Measurements from ENCODE around the gene PTAFR.
A peak's percentile ranks its signal among the peaks of the same experiment; 100 is the strongest.
"Not testable (repeated sequence)": the region's sequence is repeated elsewhere in the genome, so short reads cannot be mapped to it uniquely, and the experiment has no call there.

PTAFR gene

DNA sequence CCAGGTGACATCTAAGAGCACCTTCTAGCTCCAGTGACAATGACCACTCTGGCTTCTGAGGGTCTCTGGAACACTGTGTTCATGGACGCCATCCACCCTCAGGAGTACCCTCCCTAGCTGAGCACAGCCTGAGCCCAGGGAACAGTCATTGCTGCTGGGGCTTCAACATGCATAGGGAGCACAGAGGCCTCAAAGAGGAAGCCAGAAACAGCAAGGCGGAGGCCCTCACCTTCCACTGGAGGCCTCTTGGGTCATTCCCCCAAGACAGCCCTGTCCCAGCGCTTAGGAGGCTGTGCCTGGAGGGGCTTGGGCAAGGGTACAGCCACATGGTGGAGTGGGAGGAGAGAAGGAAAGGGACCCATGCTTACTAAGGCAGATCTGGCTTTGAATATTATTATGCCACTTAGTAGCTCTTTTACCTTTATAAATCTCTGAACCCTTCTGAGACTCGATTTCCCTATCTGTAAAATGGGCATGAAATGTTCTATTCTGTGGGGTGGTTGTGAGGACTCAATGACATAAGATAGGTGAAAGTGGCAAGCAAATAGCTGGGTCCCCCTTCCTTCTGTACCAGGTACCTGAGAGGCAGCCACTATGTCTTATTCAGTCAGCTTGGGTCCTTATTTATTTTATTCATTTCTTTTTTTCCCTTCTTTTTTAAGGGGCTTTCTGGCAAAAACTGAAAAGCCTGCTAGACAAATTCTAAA lies 32.8 kb downstream of the PTAFR start:
- DNase-seq = no peak

DNA sequence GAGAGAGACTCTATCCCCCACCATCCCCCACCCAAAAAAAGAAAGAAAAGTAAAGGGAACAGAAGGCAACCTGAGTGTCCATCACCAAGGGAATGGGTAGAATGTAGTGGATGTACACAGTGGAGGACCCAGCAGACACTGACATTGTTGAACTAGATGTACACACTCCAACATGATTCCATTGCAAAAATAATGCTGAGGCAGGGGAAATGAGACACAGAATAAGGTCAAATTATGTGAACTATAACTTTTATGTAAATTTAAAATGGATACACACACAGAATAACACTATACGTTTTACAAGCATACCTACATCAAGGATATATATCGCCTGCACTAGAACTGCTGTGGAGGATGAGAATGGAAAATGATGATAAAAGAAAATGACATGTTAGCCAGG lies 34.8 kb downstream of the PTAFR start:
- no peak for DNase-seq

DNA sequence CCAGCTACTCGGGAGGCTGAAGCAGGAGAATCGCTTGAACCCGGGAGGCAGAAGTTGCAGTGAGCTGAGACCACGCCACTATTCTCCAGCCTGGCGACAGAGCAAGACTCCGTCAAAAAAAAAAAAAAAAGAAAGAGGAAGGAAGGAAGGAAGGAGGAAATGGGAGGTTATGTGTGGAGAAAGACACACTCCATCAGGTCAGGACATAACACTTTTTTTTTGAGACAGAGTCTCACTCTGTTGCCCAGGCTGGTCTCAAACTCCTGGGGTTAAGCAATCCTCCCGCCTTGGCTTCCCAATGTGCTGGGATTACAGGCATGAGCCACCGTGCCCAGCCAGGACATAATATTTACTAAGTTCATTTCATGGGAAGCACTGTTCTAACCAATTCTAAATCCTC lies 36.6 kb downstream of the PTAFR start:
- DNase-seq = not testable (repeated sequence)

DNA sequence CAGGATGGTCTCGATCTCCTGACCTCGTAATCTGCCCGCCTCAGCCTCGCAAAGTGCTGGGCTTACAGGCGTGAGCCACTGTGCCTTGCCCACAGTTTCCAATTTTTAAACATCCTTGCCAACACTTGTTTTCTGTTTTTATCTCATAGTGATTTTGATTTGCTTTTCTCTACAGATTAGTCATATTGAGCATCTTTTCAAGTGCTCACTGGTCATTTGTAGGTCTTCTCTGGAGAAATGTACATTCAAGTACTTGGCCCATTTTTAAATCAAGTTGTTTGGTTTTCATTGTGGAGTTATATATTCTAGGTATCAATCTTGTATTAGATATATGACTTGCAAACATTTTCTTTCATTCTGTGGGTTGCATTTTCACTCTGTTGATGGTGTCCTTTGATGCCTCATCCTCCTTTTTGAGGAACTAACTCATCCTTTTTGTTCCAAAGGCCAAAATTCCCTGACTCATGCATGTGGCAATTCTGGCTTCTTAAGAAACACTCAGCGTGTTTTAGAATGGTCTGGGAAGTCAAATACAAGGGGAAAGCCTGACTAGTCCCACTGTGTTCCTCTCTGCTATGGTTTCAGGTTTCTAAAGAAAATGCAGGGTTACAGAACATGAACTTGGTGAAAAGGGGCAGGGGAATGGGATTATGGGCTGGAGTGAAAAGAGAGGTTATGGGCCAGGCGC lies 37.3 kb downstream of the PTAFR start:
- no peak for DNase-seq

DNA sequence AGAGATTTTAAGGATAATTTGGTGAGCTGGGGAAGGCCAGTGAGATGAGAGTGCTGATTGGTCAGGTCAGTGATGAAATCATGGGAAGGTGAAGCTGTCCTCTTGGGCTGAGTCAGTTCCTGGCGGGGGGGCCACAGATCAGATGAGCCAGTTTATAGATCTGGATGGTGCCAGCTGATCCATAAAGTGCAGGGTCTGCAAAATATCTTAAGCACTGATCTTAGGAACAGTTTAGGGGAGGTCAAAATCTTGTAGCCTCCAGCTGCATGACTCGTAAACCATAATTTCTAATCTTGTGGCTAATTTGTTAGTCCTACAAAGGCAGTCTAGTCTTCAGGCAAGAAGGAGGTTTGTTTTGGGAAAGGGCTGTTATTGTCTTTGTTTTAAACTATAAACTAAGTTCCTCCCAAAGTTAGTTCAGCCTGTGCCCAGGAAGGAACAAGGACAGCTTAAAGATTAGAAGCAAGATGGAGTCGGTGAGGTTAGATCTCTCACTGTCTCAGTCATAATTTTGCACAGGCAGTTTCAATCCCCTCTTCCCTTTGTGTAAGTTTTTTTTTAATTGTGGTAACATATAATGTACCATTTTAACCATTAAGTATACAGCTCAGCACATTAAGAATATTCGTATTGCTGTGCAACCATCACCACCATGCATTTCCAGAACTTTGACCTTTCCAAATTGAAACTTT lies 39.4 kb downstream of the PTAFR start:
- no peak for DNase-seq

DNA sequence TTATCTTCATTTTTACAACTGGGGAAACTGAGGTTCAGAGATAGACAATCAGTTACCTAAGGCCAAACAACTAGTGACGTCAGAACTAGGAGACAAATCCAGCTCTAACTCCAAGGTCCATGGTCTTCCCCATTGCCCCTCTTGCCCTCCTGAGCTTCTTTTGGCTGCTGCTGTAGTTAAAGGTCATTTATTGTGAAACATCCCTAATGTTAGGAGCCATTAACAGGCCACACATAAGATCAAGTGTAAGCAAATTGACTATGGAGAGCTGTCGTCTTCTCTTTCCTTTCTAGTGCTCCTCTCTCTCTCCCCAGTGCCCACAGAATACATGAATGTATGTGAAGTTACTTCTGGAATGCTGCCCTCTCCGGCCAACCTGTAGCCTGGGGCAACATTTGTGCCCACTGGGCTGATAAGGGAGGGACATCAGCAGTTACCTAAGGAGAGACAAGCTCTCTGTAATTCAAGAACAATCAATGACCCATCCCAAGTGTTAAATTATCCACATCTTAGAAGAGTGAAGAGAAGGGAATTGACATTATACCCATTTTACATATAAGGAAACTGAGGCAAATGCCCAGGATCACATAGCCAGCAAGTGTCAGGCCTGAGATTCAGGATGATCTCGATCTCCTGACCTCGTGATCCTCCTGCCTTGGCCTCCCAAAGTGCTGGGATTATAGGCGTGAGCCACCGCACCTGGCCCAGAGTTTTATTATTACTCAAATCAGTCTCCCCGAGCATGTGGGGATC lies 40.1 kb downstream of the PTAFR start:
- no peak for DNase-seq

DNA sequence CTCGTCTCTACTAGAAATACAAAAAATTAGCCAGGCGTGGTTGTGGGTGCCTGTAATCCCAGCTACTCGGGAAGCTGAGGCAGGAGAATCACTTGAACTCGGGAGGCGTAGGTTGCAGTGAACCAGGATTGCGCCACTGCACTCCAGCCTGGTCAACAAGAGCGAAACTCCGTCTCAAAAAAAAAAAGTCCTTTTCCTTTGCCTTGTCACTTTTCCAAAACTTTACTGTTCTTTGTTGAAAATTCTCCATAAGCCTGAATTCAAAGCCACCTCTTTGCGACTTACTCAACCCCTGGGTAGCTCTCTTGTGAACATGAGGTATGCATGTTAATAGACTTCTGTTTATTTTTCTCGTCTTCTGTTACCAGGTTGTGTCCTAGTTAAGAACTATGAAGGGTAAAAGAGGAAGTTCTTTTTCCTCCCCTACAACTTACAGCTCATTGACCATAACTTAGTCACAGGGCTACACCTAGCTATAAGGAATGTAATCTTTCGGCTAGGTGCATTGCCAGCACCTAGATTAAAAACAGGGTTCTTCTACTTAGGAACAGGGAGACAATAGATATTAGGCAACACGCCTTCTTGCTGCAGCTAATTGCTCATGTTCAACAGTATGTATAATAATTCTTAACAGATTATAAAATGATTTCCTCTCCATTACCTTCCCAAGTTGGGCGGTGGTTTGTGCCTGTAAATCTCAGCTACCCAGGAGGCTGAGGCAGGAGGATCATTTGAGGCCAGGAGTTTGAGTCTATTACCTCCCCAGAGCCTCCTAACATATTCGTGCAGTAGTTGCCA lies 40.9 kb downstream of the PTAFR start:
- no peak for DNase-seq

DNA sequence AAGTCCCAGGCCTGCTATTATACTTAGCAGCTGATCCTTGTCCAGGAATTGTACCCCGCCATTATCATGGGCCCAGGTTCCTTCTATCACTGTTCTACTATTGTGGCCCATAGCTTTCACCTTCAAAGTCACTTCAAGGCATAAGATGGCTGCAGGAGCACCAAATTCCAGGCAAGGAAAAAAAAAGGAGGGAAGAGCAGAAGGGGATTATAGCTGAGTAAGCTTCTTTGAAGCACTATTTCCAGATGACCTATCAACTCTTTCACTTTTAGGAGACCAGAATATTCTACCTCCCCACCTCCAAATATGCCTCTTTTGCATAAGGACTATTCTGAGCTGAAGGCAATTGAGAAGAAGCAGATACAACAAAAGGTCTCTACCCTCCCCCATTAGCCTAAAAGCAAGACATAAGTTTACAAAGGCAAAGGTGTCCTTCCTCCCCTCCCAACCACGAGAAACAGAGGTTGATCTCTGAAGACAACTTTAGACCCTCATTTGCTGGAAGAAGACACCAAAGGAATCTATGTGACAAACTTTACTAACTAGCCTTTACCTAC lies 41.8 kb downstream of the PTAFR start:
- no peak for DNase-seq

DNA sequence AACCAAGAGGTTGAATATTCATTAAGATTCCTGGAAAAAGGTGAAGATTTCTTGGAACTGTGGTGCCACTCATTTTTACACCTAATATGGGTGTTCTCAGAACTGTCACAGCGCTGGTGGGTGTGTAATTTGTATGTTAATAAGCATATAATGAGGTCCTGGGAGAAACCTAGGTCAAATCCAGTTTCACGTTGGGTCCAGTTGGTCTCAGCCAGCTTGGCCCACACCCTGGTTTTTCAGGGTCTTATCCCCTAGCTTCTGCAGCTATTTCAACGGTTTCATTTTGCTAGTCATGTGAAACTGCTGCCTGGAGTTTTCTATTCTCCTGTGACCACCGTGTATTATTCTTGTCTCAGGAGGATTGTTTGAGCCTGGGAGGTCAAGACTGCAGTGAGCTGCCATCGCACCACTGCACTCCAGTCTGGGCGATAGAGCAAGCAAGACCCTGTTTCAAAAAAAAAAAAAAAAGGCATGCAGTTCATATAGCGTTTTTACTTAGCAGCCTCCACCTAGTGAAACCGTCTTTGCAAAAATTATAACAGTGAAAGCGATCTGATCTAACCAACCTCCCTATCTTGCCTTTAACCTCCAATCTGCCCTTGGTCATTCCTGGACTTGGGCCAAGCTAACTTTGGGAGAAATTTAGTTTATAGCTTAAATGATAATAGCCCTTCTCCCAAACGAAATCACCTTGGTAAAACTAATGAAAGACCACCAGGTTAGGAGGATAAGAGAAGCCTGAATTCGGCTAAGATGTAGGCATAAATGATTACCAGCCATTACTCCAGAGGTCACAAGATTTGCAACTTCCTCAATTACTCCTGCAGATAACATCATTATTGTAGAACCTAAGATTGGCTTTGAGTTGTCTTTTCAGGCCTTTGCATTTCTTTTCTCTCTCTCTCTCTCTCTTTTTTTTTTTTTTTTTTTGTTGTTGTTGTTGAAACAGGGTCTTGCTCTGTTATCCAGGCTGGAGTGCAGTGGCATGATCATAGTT lies 44.0 kb downstream of the PTAFR start:
- no peak for DNase-seq

DNA sequence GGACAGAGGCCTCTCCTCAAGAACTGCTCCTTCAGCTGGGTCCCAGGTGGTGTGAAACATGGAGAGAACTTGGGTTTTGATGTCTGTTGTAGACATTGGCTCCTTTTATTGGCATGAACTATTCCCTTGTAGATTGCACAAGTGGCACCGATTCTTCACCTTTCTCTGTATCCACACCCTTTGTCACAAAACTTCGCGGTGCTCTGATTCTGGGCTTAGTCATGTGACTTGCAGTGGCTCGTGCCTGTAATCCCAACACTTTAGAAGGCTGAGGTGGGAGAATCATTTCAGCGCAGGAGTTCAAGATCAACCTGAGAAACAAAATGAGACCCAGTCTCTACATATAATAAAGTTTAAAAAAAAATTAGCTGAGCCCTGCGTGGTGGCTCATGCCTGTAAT lies 45.6 kb downstream of the PTAFR start:
- no peak for DNase-seq

DNA sequence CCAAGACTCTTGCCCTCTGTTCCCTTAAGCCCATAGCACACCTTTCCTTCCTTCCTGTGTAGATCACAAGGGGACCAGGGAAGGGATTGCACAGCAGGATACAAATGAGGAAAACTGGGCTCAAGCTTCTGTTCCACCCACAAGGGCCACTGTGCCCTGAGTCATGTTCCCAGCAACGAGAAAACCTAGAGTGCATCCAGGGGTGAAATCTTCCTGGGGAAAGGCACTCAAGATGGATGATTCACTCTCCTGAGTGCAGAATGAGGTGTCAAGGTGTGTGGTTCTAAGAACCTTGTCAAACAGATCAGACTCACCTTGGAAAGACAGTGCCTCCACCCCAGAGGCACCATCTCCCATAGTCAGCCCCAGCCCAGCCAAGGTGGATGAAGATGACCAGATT lies 47.3 kb downstream of the PTAFR start:
- DNase-seq = no peak

DNA sequence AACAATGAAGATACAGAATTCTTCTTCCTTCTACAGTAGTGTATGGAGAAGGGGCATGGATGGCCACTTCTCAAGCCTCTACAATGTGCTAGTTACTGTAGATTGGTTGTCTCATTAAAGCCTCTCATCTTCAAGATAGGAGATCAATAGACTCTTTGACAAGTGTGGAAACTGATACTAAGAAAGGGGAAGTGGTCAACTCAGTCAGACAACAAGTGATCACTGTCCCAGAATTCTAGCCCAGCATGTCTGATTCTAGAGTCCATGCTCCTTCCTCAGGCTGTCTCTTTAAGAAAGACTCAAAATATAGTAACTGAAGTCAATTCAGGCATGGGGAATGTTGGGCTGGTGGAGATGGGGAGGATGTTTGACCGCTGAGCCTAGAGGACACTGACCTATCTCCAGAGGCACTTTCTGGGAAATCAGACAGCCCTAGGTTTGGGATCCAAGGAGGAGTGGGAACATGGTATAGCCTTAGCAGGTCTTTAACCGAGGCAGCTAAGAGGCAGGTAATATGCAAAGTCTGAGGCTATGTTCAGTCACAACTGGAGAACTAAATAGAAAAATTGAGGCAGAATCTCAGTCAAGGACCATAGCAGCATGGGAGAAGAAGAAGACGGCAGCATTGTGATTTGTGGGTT lies 48.8 kb downstream of the PTAFR start:
- DNase-seq = no peak

DNA sequence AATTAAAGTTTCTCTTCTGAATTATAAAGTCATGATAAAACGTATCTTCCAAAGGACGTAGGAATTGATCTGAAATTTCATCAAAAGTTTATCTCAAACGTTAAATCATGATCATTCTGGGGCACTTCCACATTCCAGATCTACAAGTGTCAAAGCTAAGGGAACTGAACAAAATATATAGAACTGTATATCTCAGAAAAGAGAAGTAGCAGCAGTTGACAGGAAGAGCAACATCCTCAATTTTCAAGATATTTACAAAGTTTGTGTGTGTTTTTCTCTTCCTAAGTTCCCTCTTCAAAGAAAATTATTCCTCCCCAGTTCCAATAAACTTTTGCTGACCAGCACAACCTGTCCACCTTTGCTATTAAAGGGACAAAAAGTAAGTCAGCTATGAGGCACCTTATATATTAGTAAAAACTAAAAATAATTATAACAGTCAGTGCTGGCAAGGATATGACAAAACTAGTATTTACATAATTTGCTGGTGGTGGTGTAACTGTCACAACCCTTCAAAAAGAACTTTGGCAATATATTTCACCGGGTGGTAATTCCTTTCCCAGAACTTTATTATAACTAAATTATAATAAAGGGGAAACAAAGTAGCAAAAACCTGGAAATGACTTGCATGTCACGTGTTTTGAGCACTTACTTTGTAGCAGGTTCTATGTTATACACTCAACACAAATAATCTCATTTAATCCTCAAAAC lies 49.6 kb downstream of the PTAFR start:
- DNase-seq = no peak

DNA sequence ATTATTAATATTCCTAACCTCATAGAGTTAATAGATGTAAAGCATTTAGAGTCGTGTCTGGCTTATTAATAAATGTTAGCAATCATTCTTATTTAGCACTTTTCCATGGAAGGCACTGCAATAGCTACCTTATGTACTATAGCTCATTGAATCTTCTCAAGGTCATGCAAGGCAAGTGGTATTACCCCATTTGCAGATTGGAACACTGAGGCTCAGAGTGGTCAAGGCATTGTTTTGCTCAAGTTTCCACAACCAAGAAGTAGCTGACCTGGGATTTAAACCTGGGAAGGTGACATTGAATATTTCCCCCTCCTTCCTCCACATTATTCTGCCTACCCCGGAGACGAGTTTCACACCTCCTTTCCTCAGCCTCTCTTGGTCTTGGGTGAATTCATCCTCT lies 50.3 kb downstream of the PTAFR start:
- DNase-seq = no peak

DNA sequence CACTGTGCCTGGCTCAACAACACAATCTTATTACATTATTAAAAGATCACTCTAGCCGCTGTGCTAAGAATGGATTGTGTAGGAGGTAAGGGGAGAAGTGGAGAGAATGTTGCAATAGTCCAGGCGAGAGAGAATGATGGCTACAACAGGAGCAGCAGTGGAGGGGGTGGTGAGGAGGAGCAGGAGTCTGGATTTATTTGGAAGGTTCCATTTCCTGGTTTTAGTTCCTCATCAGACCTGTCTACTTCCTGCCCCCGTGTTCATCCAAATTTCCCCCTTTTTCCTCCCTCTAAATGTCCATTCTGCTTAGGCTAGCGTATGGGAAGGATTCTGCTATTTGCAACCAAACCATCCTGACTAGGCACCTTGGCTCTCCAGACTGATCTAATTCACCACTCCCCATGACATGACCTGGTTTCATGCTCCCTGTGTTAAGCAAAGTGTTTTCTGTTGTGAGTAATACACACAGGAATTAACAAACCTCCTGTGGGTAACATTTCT lies 53.0 kb downstream of the PTAFR start:
- peak; percentile 62 for DNase-seq

DNA sequence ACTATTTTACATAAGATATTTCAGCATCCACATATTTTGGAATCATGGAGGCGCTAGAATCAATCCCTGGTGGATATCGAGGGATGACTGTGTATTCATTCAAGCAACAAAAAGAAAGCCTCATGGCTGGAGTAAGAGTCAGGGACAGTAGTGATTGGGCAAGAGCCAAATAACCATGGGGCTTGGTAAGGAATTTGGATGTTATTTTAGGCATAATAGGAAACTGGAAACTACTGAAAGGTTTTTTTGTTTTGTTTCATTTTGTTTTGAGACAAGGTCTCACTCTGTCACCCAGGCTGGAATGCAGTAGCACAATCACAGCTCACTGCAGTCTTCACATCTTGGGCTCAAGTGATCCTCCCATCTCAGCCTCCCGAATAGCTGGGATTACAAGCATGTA lies 54.3 kb downstream of the PTAFR start:
- peak; percentile 66 for DNase-seq

DNA sequence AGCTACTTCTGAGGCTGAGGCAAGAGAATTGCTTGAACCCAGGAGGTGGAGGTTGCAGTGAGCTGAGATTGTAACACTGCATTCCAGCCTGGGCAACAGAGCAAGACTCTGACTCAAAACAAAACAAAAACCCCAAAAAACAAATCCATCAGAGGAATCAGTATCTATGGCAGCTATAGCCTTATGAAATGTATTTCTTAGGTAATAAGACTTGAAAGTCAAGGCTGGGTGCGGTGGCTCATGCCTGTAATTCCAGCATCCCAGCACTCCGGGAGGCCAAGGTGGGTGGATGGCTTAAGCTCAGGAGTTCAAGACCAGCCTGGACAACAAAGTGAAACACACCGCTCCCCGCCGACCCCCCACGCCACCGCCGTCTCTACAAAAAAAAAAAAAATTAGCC lies 56.9 kb downstream of the PTAFR start:
- no peak for DNase-seq

DNA sequence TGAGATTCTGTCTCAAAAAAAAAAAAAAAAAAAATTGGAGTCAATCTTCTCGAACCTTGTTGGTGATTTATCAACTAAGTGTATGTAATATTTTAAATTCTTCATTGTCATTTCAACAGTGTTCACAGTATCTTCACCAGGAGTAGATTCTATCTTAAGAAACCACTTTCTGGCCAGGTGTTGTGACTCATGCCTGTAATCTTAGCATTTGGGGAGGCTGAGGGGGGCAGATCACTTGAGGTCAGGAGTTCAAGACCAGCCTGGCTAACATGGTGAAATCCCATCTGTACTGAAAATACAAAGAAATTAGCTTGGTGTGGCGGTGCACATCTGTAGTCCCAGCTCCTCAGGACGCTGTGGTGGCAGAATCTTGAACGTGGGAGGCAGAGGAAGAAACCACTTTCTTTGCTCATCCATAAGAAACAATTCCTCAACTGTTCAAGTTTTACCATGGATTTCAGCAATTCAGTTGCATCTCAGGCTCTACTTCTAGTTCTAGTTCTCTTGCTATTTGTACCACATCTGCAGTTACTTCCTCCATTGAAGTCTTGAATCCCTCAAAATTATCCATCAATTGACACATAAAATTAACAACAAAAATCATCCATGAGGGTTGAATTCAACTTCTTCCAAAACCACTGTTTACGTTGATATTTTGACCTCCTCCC lies 57.7 kb downstream of the PTAFR start:
- no peak for DNase-seq

DNA sequence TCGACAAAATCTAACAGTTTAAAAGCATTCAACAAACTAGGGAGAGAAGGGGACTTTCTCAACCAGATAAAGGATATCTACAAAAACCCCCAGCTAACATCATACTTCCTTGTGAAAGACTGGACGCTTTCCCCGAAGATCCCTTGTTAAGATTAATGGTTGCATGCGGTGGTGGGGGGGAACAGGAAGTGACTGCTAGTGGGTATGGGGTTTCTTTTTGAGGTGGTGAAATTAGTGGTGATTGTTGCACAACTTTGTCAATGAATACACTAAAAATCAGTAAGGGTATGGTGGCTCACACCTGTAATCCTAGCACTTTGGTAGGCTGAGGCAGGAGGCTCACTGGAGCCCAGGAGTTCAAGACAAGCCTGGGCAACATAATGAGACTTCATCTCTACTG lies 61.2 kb downstream of the PTAFR start:
- no peak for DNase-seq

Measured in fibroblast of skin of scalp (primary cell).